ENCODE measurements around the gene TRIM51G. TPM values are rescaled to one million over a fixed set of nuclear protein-coding genes. Genes with fewer than 3 reads are reported as not detected.

The TRIM51G gene, protein sequence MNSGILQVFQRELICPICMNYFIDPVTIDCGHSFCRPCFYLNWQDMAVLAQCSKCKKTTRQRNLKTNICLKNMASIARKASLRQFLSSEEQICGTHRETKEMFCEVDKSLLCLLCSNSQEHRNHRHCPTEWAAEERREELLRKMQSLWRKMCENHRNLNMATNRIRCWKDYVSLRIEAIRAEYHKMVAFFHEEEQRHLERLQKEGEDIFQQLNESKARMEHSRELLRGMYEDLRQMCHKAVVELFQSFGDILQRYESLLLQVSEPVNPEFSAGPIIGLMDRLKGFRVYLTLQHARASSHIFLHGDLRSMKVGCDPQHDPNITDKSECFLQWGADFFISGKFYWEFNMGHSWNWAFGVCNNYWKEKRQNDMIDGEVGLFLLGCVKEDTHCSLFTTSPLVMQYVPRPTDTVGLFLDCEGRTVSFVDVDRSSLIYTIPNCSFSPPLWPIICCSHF
- not detected for total RNA-seq

GRCh38 chr11:48983785-48984184, at the start of gene TRIM51G:
Gene TRIM51G (minus strand): TSS chr11:48983885. CDS start chr11:48981695, 2,190 bp downstream.

DNA sequence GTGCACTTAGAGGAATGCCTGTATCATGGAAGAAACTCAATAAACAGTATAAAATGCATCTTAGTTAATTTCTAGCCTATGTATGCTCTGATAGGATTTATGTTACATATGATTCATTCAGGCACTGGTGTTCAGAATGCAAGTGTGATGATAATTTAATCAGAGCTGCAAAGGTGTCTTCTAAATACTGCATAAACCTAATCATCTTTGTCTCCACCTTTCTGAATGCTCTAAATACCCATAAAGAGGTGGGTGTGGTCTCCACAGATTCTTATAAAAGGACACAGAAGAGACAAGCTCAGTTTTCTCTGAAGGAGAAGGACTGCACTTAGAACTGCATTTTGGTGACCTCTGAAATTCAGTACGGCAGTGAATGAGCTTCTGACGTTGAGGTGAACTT, 44.8 kb upstream of the TRIM51G start, which contains the start of gene TRIM49B:
Gene TRIM49B, plus strand, starts transcription at position 301 of the 400 bp plus-strand sequence. CDS start 2,777 bp downstream, outside the sequence.

Other genes starting within 250 kb of the TRIM51G start
- gene TRIM49B, start 44.9 kb upstream of the TRIM51G start, total RNA-seq, result not detected
- gene TRIM64C, start 75.2 kb upstream of the TRIM51G start, total RNA-seq, result not detected
- gene FOLH1, start 224.7 kb upstream of the TRIM51G start, total RNA-seq, result 7.8 TPM

All from parietal lobe (tissue), 1 donor.